GM12801 (cell line): ENCODE results near the gene ITIH2.

Experiments
- CTCF ChIP-seq: IDR thresholded peaks from one replicate; pipeline ENCODE4 v1.5.1; 2011; ENCODE audit warnings: control low read depth; ENCODE audit not compliant: insufficient read length; ENCODE audit errors: extremely low read depth

Gene ITIH2

GRCh38 chr10:7667262-7668141 lies 35.6 kb upstream of the ITIH2 start:
- TF ChIP-seq CTCF = no peak

- TF ChIP-seq CTCF = no peak
These were observed 33.0 kb upstream of the ITIH2 start for GRCh38 chr10:7670157-7670556.

- TF ChIP-seq CTCF = no peak
These were observed 30.6 kb upstream of the ITIH2 start for GRCh38 chr10:7672341-7673134.

GRCh38 chr10:7679256-7679655 lies 23.9 kb upstream of the ITIH2 start:
- TF ChIP-seq CTCF = no peak

GRCh38 chr10:7686351-7687171 lies 16.6 kb upstream of the ITIH2 start:
- TF ChIP-seq CTCF = no peak

GRCh38 chr10:7687228-7687907 lies 15.7 kb upstream of the ITIH2 start:
- TF ChIP-seq CTCF = peak; percentile 78
